ENCODE data around the gene RAD23A.
"Not testable (repeated sequence)": the region's sequence is repeated elsewhere in the genome, so short reads cannot be mapped to it uniquely, and the experiment has no call there.

Gene RAD23A

GRCh38 chr19:12945479-12946091, at the start of gene RAD23A:
Gene RAD23A (plus strand): TSS chr19:12945862. CDS start chr19:12945949, 87 bp downstream.
- peak; percentile 99 for DNase-seq (ENCODE audit: low read depth, low spot score)

GRCh38 chr19:12896460-12896859, 49.2 kb upstream of the RAD23A start:
- no peak for DNase-seq (ENCODE audit: low read depth, low spot score)

GRCh38 chr19:12899891-12900518, 45.7 kb upstream of the RAD23A start:
- DNase-seq (ENCODE audit: low read depth, low spot score): no peak

DNA sequence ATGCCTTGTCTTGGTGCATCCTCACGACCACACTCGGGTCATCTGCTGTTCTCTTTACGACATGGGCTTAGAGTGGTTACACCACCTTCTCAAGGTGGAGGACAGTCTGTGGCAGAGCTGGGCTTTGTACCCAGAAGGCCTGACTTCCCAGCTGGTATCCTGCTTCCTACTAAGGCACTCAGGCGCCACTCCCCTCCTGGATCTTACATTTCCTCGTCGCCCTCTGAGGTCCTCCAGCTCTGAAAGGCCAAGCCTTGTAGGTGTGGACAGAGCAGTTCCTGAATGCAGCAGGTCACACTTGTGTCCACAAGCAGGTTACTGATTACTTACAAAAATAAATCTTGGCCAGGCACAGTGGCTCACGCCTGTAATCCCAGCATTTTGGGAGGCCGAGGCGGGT, 38.5 kb upstream of the RAD23A start:
- DNase-seq (ENCODE audit: low read depth, low spot score): no peak

GRCh38 chr19:12912571-12912970, 33.1 kb upstream of the RAD23A start:
- DNase-seq (ENCODE audit: low read depth, low spot score): no peak

GRCh38 chr19:12913011-12913561, 32.6 kb upstream of the RAD23A start:
- peak; percentile 70 for DNase-seq (ENCODE audit: low read depth, low spot score)

DNA sequence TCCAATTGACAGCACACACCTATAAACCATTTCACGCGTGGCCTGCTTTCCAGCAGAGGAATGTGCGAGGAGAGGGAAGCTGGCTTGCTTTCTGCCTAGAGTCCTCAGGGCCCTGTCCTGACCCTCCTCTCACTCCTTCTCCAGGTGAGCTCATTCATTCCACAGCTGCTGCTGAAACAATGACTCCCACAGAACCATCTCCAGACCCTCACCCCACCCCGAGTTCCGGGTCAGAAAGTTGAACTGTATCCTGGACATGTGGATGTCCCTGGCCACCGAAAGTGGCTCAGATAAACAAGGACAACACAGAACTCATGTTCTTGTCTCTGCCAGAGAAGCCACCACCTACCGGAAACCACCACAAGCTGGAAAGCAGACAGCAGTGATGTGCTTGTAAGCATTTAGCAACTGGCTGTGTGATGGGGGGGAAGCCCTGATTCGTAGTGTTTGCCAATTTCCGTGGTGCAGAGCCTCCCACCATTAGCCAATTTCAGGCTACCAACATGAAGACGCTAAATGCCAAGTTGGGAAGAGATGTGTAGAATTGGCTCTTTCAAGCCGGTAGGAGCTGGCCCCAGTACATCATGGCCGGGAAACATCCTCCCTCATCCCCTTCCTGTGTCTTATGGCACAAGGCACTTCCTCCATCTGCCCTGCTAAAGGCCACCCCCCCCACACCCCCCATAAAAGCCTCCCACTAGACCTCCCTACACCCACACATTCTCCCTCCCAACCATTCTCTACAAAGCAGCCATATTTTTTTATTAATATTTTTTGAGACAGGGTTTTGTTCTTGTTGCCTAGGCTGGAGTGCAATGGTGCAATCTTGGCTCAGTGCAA, 31.6 kb upstream of the RAD23A start:
- peak; percentile 43 for DNase-seq (ENCODE audit: low read depth, low spot score)

GRCh38 chr19:12915860-12916259, 29.8 kb upstream of the RAD23A start:
- not testable (repeated sequence) for DNase-seq (ENCODE audit: low read depth, low spot score)

- no peak for DNase-seq (ENCODE audit: low read depth, low spot score)
Measured at GRCh38 chr19:12918253-12918652, 27.4 kb upstream of the RAD23A start.

- DNase-seq (ENCODE audit: low read depth, low spot score): no peak
Measured at GRCh38 chr19:12921047-12921446, 24.6 kb upstream of the RAD23A start.

GRCh38 chr19:12922959-12923358, 22.7 kb upstream of the RAD23A start:
- DNase-seq (ENCODE audit: low read depth, low spot score): no peak

- DNase-seq (ENCODE audit: low read depth, low spot score): no peak
Measured at GRCh38 chr19:12924621-12925310, 20.9 kb upstream of the RAD23A start.

DNA sequence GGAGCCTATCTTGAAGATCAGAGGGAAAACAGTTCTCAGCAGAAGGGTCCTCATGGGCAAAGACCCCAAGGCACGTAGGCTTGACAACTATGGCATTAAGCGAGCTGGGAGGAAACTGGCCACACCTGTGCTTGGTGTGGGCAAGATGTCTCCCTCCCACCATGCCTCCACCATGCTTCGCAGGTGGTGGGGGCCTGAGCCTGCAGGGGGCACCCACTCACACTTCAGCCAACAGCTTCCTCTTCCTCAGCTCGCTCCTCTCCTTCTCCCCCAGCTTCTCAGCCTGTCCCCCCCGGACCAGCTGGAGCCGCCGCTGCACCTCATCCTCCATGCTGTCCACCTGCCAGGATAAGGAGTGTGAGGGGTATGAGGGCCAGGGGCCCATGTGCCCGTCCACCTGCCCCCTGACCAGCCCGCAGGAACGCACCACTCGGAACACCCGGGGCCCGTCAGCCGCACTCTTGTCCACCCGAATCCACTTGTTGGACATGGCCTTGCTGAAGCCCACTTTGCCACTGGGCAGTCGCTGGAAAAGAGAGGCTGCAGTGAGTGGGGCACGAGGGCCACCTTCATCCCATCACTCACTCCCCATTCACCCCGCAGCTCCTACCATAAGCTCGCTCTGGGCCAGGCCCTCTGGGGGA, 15.5 kb upstream of the RAD23A start:
- DNase-seq (ENCODE audit: low read depth, low spot score): no peak

DNA sequence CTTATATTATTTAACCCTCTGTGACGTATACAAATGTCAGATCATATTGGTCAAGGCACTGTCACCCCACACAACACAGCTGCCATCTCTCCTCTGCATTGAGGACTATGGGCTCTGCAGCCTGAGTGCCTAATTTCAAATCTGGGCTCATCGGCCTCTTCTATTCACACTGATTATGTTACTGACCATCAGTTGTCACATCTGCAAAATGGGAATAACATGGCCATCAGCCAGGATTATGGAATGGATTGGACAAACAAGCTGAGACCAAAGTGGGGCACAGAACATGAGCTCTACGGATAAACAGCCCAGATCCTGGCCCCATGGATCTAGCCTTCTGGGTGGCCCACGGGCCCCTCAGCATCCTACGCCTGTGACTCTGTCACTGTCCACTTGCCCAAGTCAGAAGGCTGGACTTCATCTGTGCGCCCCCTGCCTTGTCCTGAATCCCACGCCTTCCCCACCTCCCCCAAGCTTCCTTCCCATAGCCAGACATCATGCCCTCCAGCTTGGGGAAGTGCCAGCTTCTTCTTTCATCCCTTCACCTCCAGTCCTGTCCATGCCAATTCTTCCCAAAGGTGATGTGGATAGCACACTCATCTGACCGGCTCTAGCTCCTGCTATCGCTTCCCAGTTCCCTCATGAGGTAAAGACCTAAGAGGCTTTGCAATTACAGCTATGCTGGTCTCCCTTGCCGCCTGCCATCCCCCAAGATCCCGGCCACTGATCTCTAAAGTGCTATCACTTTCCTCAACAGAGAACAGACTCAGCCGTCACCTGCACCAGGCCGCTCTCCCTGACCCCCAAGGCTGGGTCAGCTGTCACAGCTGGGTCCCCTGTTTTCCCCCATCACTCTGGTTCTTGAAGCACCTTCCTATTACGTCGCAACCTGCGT, 13.0 kb upstream of the RAD23A start:
- DNase-seq (ENCODE audit: low read depth, low spot score): no peak

- peak; percentile 93 for DNase-seq (ENCODE audit: low read depth, low spot score)
Measured at GRCh38 chr19:12933287-12934072, 12.2 kb upstream of the RAD23A start, which contains the start of gene FARSA. Gene FARSA (minus strand): TSS chr19:12933711. CDS start chr19:12933696, 15 bp downstream.

- DNase-seq (ENCODE audit: low read depth, low spot score): no peak
Measured at GRCh38 chr19:12935071-12935470, 10.6 kb upstream of the RAD23A start.

DNA sequence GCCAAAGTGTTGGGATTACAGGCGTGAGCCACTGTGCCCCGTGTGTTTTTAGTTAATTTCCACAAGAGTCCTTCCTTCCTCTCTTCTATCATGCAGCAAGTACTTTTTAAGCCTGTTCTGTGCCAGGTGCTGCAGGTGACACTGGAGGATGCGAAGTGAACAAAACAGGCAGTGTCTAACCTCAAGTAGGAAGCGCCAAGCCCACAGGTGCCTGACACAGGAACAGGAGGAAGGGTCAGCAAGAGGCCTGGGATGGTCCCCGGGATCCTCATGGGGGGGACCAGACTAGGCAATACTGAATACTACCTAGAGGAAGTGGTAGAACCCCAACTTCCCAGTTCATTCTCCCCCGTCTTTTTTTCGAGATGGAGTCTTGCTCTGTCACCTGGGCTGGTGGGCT, 9.1 kb upstream of the RAD23A start:
- DNase-seq (ENCODE audit: low read depth, low spot score): no peak

GRCh38 chr19:12937093-12937926, 8.4 kb upstream of the RAD23A start:
- peak; percentile 49 for DNase-seq (ENCODE audit: low read depth, low spot score)
